ENCODE measurements around the gene FPGS. TPM values are rescaled to one million over a fixed set of nuclear protein-coding genes. Genes with fewer than 3 reads are reported as not detected.

The FPGS gene
- total RNA-seq, 2 donors from 2014 or later, result 117 TPM

GRCh38 chr9:127853312-127854183 lies 50.9 kb downstream of the FPGS start:
- no peak for DNase-seq (ENCODE audit: low spot score)
- no peaks in the 10 kb centered on the region for H3K36me3 ChIP-seq
- H3K27ac ChIP-seq, result peak overlapping the region; percentile 60 to 69
- no peaks in the 10 kb centered on the region for H3K4me1 ChIP-seq (replicated peaks)
- intact Hi-C loops (cut with DNase I), result no loop called here
- H3K27me3 ChIP-seq (replicated peaks; ENCODE audit: insufficient read depth), result no peaks in the 10 kb centered on the region
- TF ChIP-seq POLR2A (IDR thresholded peaks at IDR 0.05), result no peak
- no peak for TF ChIP-seq POLR2AphosphoS5 (IDR thresholded peaks at IDR 0.05)
- TF ChIP-seq CTCF (IDR thresholded peaks at IDR 0.05), result no peak
- WGBS, result 58% methylated on average over 13 of the region's 13 CpGs
- no peaks in the 10 kb centered on the region for H3K9me3 ChIP-seq
- peak overlapping the region; percentile 39 to 40 for H3K4me3 ChIP-seq

- H3K27me3 ChIP-seq (replicated peaks; ENCODE audit: insufficient read depth), result no peaks in the 10 kb centered on the region
- whole genome bisulfite sequencing, result 28% methylated on average over 30 of the region's 37 CpGs
- H3K9me3 ChIP-seq, result no peaks in the 10 kb centered on the region
- peak within 1 kb of the TSS; percentile 39 to 40 for H3K4me3 ChIP-seq
- H3K27ac ChIP-seq, result peak within 1 kb of the TSS; percentile 60 to 69
- TF ChIP-seq CTCF (IDR thresholded peaks at IDR 0.05) (no peak), POLR2A (IDR thresholded peaks at IDR 0.05) (no peak), POLR2AphosphoS5 (IDR thresholded peaks at IDR 0.05) (no peak)
- intact Hi-C loops (cut with DNase I), result no loop called here
- no peaks in the 10 kb centered on the region for H3K36me3 ChIP-seq
- peak; percentile 31 for DNase-seq (ENCODE audit: low spot score)
- no peaks in the 10 kb centered on the region for H3K4me1 ChIP-seq (replicated peaks)
Measured at GRCh38 chr9:127854184-127854806, 51.6 kb downstream of the FPGS start, which contains the start of gene ENG. TSS of gene ENG (minus strand) at chr9:127854658. CDS start at chr9:127854355, 303 bp downstream.

- Histone ChIP-seq H3K27ac (peak overlapping the region; percentile 60 to 69), H3K4me3 (peak overlapping the region in 1 of 2 donors; percentile 39), H3K27me3 (replicated peaks; ENCODE audit: insufficient read depth) (no peaks in the 10 kb centered on the region), H3K36me3 (no peaks in the 10 kb centered on the region), H3K9me3 (no peaks in the 10 kb centered on the region), H3K4me1 (replicated peaks) (no peaks in the 10 kb centered on the region)
- TF ChIP-seq POLR2AphosphoS5 (IDR thresholded peaks at IDR 0.05) (no peak), POLR2A (IDR thresholded peaks at IDR 0.05) (no peak), CTCF (IDR thresholded peaks at IDR 0.05) (no peak)
- intact Hi-C loops (cut with DNase I), result no loop called here
- DNase-seq (ENCODE audit: low spot score), result no peak
- WGBS, result 83% methylated on average over 11 of the region's 11 CpGs
Measured at GRCh38 chr9:127854960-127855359, 52.3 kb downstream of the FPGS start.

- Histone ChIP-seq H3K27me3 (replicated peaks; ENCODE audit: insufficient read depth) (no peaks in the 10 kb centered on the region), H3K4me3 (no peak overlapping the region), H3K27ac (no peak overlapping the region), H3K9me3 (no peaks in the 10 kb centered on the region), H3K4me1 (replicated peaks) (no peaks in the 10 kb centered on the region), H3K36me3 (no peaks in the 10 kb centered on the region)
- WGBS, result 95% methylated on average over 5 of the region's 5 CpGs
- TF ChIP-seq POLR2A (IDR thresholded peaks at IDR 0.05) (no peak), POLR2AphosphoS5 (IDR thresholded peaks at IDR 0.05) (no peak), CTCF (IDR thresholded peaks at IDR 0.05) (no peak)
- no peak for DNase-seq (ENCODE audit: low spot score)
- intact Hi-C loops (cut with DNase I), result no loop called here
Measured at GRCh38 chr9:127855522-127855921, 52.8 kb downstream of the FPGS start.

Data from prostate gland (tissue), 2 donors.